Measurements from ENCODE around the gene NOTCH1. TPM values are rescaled to one million over a fixed set of nuclear protein-coding genes. Genes with fewer than 3 reads are reported as not detected.

NOTCH1 gene
- total RNA-seq, result 10 to 100 TPM; 45.7 to 47.6 TPM

- Mint-ChIP-seq H3K4me3 (peak within 1 kb of the TSS; percentile 90), H3K4me1 (ENCODE audit: low read depth) (peaks cover 37% of the 10 kb centered on the region), H3K36me3 (ENCODE audit: low read depth) (peaks cover 16% of the 10 kb centered on the region), H3K9me3 (no peaks in the 10 kb centered on the region), H3K27me3 (no peaks in the 10 kb centered on the region), H3K27ac (peak within 1 kb of the TSS; percentile 88)
- intact Hi-C loops (cut with micrococcal nuclease), result no loop called here
- ChIA-PET CTCF (no interaction called here), POLR2A (interaction anchor here (1.0 to 2.5 kb wide), 3 partner anchors 12 to 62 kb away, joined by 3 to 15 read pairs (median 4); no protein-coding TSS in a partner anchor)
- DNase-seq (peak; percentile 89), ATAC-seq (peak; percentile 76)
- no peak for TF ChIP-seq CTCF (IDR thresholded peaks at IDR 0.05)
These were observed at the start of gene NOTCH1 for GRCh38 chr9:136545965-136546696. TSS of gene NOTCH1 (minus strand) at chr9:136546048. CDS start at chr9:136545786, 262 bp downstream.

GRCh38 chr9:136594492-136594891 lies 48.6 kb upstream of the NOTCH1 start:
- ChIA-PET POLR2A (no interaction called here), CTCF (no interaction called here)
- DNase-seq, result no peak
- intact Hi-C loops (cut with micrococcal nuclease), result no loop called here
- H3K36me3 Mint-ChIP-seq (ENCODE audit: low read depth), result no peaks in the 10 kb centered on the region
- TF ChIP-seq CTCF (IDR thresholded peaks at IDR 0.05), result no peak
- H3K9me3 Mint-ChIP-seq, result no peaks in the 10 kb centered on the region
- H3K4me1 Mint-ChIP-seq (ENCODE audit: low read depth), result no peaks in the 10 kb centered on the region
- no peaks in the 10 kb centered on the region for H3K27me3 Mint-ChIP-seq
- H3K4me3 Mint-ChIP-seq, result no peak overlapping the region
- H3K27ac Mint-ChIP-seq, result no peak overlapping the region
- ATAC-seq, result no peak

GRCh38 chr9:136593581-136593980 lies 47.7 kb upstream of the NOTCH1 start:
- Mint-ChIP-seq H3K27me3 (no peaks in the 10 kb centered on the region), H3K4me3 (no peak overlapping the region), H3K36me3 (ENCODE audit: low read depth) (no peaks in the 10 kb centered on the region), H3K9me3 (no peaks in the 10 kb centered on the region), H3K27ac (no peak overlapping the region), H3K4me1 (ENCODE audit: low read depth) (peaks cover 9% of the 10 kb centered on the region)
- POLR2A ChIA-PET, result no interaction called here
- no peak for ATAC-seq
- no peak for DNase-seq
- TF ChIP-seq CTCF (IDR thresholded peaks at IDR 0.05), result no peak
- intact Hi-C loops (cut with micrococcal nuclease), result no loop called here
- CTCF ChIA-PET, result no interaction called here

- no peak for TF ChIP-seq CTCF (IDR thresholded peaks at IDR 0.05)
- no peaks in the 10 kb centered on the region for H3K9me3 Mint-ChIP-seq
- no peak for ATAC-seq
- H3K4me1 Mint-ChIP-seq (ENCODE audit: low read depth), result peaks cover 15% of the 10 kb centered on the region
- POLR2A ChIA-PET, result no interaction called here
- intact Hi-C loops (cut with micrococcal nuclease), result no loop called here
- no peak overlapping the region for H3K4me3 Mint-ChIP-seq
- CTCF ChIA-PET, result interaction anchor here (1.6 kb wide), 1 partner anchor 108 kb away, joined by 4 read pairs; no protein-coding TSS in a partner anchor
- H3K27ac Mint-ChIP-seq, result no peak overlapping the region
- DNase-seq, result no peak
- H3K27me3 Mint-ChIP-seq, result no peaks in the 10 kb centered on the region
- no peaks in the 10 kb centered on the region for H3K36me3 Mint-ChIP-seq (ENCODE audit: low read depth)
These were observed 46.8 kb upstream of the NOTCH1 start for GRCh38 chr9:136592666-136593065.

Measured in activated CD8-positive, alpha-beta T cell treated with anti-CD3 and anti-CD28 coated beads for 36 hours (primary cell).